AG08396 (cell line): Measurements from ENCODE around the gene SULT2A1.
"Not testable (repeated sequence)": the region's sequence is repeated elsewhere in the genome, so short reads cannot be mapped to it uniquely, and the experiment has no call there.

ENCODE experiments used
- DNase-seq: peaks from one replicate; pipeline ENCODE4 v3.0.0; 2012; ENCODE audit warnings: low spot score, mixed read lengths

Gene SULT2A1

GRCh38 chr19:47886010-47886559 is at the start of gene SULT2A1:
Gene SULT2A1 (minus strand): TSS chr19:47886315. CDS start chr19:47886257, 58 bp downstream.
- DNase-seq, result no peak

- not testable (repeated sequence) for DNase-seq
These were observed 42.5 kb upstream of the SULT2A1 start for GRCh38 chr19:47928581-47928980.

- not testable (repeated sequence) for DNase-seq
These were observed 34.0 kb upstream of the SULT2A1 start for GRCh38 chr19:47920107-47920506.

- DNase-seq, result not testable (repeated sequence)
These were observed 24.1 kb upstream of the SULT2A1 start for GRCh38 chr19:47910191-47910590.

GRCh38 chr19:47909350-47909749 is 23.2 kb upstream of the SULT2A1 start:
- DNase-seq, result not testable (repeated sequence)

- DNase-seq, result no peak
These were observed 15.3 kb upstream of the SULT2A1 start for GRCh38 chr19:47901370-47901769.

GRCh38 chr19:47899335-47899734 is 13.2 kb upstream of the SULT2A1 start:
- no peak for DNase-seq

GRCh38 chr19:47897861-47898260 is 11.7 kb upstream of the SULT2A1 start:
- no peak for DNase-seq

GRCh38 chr19:47896773-47897172 is 10.7 kb upstream of the SULT2A1 start:
- DNase-seq, result no peak

- DNase-seq, result no peak
These were observed 9.9 kb upstream of the SULT2A1 start for GRCh38 chr19:47896019-47896418.

- no peak for DNase-seq
These were observed 9.2 kb upstream of the SULT2A1 start for GRCh38 chr19:47895165-47895782.

GRCh38 chr19:47891923-47892666 is 6.0 kb upstream of the SULT2A1 start:
- DNase-seq, result no peak

- no peak for DNase-seq
These were observed 5.5 kb upstream of the SULT2A1 start for GRCh38 chr19:47891622-47891922.

- DNase-seq, result no peak
These were observed 4.9 kb upstream of the SULT2A1 start for GRCh38 chr19:47890865-47891621.

- DNase-seq, result no peak
These were observed 1.1 kb downstream of the SULT2A1 start for GRCh38 chr19:47885067-47885463.

- no peak for DNase-seq
These were observed 3.2 kb downstream of the SULT2A1 start for GRCh38 chr19:47882890-47883289.

- no peak for DNase-seq
These were observed 4.4 kb downstream of the SULT2A1 start for GRCh38 chr19:47881757-47882156.

- DNase-seq, result not testable (repeated sequence)
These were observed 6.7 kb downstream of the SULT2A1 start for GRCh38 chr19:47879385-47879784.

- no peak for DNase-seq
These were observed 7.2 kb downstream of the SULT2A1 start for GRCh38 chr19:47878906-47879305.

- no peak for DNase-seq
These were observed 20.9 kb downstream of the SULT2A1 start for GRCh38 chr19:47865166-47865565.

GRCh38 chr19:47863514-47863936 is 22.6 kb downstream of the SULT2A1 start:
- peak; percentile 93 for DNase-seq

GRCh38 chr19:47861630-47862029 is 24.5 kb downstream of the SULT2A1 start:
- no peak for DNase-seq
